Superior temporal gyrus (tissue), 1 donor: ENCODE results near the gene HTR1D.
"Not testable (repeated sequence)": the region's sequence is repeated elsewhere in the genome, so short reads cannot be mapped to it uniquely, and the experiment has no call there.

Experiments used
- DNase-seq: peaks from one replicate; pipeline ENCODE4 v3.0.0-alpha.2; 2016; ENCODE audit errors: extremely low spot score

Gene HTR1D, protein sequence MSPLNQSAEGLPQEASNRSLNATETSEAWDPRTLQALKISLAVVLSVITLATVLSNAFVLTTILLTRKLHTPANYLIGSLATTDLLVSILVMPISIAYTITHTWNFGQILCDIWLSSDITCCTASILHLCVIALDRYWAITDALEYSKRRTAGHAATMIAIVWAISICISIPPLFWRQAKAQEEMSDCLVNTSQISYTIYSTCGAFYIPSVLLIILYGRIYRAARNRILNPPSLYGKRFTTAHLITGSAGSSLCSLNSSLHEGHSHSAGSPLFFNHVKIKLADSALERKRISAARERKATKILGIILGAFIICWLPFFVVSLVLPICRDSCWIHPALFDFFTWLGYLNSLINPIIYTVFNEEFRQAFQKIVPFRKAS

DNA sequence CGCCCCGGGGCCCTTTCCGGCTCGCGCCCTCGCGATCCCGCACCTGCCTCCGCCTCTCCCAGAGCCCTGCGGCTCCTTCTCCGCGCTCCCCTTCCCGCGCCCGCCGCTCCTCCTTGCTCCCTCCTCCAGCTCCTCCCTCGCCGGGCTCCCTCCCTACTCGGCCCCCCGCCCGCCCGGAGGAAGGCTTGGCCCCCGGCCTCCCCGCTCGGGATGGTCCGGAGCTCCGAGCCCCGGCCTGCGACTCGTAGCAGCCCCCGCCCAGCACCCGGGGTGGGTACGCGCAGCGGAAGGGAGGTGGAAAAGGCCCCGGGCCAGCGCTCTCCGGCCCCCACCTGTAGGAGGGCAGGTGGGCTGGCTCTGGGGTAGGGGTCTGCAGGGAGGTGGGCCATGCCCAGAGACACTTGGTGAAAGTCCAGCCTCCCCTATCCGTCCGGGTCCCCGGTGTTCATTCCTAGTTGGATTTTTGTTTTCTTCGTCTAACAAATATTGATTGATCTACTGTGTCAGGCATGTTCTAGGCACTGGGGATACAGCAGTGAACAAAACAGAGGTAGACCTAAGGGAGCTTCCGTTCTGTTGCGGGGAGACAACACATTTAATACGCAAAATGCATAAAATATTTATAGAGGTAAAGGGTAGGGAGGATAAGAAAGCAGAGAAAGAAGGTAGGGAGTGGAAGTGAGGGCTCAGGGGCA, at the start of gene HTR1D:
Gene HTR1D, minus strand, starts transcription at position 82 of the 695 bp plus-strand sequence. CDS start 23,283 bp downstream, outside the sequence.
- no peak for DNase-seq

GRCh38 chr1:23263380-23263887, 46.1 kb upstream of the HTR1D start:
- DNase-seq, result no peak

GRCh38 chr1:23258082-23258481, 40.8 kb upstream of the HTR1D start:
- not testable (repeated sequence) for DNase-seq

GRCh38 chr1:23257371-23257770, 40.1 kb upstream of the HTR1D start:
- DNase-seq, result not testable (repeated sequence)

DNA sequence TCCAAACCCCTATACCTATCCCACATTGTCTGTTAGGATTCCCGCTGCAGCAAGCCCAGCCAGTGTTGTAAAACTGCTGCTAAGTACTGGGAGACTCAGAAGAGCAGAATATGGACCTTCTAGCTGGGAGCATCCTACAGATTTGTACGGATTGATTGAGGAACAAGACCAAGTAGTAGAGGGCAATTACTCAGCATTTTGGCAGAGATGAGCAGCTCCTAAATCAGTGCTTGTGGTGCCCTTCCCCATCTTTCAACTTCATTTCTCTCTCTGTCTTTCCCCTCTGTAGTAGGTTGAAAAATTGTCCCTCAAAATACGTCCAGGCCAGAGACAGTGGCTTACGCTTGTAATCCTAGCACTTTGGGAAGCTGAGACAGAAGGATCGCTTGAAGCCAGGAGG, 37.3 kb upstream of the HTR1D start:
- DNase-seq, result no peak

DNA sequence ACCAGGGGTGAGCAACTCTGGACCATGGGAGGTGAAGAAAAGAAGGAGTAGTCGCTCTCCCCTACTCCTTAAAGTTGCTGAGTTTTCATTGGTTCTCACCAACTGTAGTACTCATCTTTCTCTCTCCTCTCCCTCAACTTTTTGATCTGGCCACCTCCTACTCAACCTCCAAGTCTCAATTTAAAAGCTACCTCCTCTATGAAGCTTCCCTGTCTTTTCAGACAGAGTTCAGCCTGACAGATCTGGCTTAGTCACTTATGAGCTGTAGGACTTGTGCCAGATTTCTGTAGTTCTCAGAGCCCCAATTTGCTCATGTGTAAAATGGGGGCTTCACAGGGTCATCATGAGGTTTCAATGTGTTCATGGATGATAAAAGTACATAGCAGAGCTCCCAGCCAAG, 34.5 kb upstream of the HTR1D start:
- no peak for DNase-seq

DNA sequence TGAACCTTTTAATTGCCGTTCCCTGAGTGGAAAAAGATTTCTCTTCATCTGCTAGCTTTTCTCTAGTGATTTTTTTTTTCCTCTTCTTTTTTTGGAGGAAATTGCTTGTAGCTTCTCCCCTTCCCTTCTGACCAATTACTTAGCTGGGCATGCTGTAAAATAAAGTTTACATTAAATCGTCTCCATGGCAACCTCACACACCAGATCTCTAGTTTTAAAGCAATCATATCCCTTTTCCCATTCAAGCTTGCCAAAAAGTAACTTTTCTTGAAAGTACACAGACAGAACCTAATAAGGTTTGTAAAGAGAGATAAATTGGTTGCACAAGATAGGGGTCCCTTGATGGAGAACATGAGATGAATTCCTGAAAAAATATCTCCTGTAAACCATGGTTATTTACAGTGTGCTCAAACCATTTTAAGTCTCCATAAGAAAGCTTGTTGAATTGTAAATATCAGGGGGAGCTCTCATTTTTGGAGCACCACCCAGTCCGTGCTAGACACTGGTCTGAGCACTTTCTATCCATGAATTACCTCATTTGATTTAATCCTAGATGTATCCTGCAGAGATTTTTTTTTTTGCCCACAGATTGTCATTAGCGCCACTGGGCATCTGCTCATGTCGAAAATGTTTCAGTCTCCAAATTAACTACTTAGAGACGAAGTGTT, 32.6 kb upstream of the HTR1D start:
- no peak for DNase-seq

DNA sequence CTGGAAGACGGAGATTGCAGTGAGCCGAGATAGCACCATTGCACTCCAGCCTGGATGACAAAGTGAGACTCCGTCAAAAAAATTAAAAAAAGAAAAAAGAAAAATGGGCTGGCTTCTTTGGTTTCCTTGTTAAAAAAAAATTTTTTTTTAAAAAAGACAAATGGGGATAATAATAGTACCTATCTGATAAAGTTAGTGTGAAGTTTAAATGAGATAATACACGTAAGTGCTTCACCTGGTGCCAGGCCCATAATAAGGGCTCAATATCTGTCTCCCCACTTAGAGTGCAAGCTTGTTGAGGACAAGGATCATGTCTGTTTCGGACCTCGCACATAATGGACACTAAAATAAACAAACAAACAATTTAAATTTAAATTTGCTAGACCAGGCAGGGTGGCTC, 30.0 kb upstream of the HTR1D start:
- no peak for DNase-seq

- DNase-seq, result no peak
Measured at GRCh38 chr1:23246274-23246673, 29.0 kb upstream of the HTR1D start.

DNA sequence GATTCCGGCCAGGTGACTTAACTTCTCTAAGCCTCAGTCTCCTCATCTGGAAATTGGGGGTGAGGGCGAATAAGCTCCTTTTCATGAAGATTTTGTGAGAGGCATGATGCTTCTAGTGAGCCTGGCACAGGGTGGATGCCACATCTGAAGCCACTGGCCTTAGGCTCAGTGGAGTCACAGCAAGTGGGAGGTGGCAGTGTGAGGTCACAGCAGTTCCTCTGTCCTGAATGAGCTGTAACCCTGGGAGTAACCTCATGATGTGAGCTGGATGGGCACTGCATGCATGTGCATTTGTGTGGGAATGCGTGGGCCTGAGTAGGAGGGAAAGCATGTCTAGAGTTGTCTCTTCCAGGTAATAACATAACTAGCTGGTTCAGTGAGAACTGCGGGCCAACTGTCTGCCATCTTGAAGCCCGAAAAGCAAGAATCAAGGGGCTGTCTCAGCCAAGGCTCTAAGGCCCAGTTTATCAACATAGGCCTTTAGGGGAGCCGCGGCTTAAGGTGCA, 27.0 kb upstream of the HTR1D start:
- DNase-seq, result no peak

- no peak for DNase-seq
Measured at GRCh38 chr1:23242414-23242813, 25.1 kb upstream of the HTR1D start.

DNA sequence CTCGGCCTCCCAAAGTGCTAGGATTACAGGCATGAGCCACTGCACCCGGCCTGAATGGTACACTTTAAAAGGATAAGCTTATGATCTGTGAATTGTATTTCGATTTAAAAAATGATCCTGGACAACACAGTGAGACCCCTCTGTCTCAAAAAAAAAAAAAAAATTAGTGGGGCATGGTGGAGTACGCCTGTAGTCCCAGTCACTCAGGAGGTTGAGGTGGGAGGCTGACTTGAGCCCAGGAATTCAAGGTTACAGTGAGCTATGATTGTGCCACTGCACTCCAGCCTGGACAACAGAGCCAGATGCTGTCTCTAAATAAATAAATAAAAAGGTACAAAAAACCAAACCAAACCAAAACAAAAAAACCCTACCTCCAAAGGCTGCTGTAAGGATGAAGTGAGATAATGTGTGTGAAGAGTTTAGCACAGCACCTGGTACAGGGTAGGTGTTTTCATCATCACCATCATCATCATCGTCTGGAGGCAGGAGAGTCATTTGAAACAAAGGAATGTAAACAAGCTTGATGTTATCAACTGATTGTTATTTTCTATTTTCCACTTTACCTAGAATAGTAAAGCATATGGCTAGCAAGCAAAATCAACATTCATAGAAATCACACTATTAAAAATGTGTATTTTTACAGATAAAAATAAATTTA, 22.5 kb upstream of the HTR1D start:
- no peak for DNase-seq

DNA sequence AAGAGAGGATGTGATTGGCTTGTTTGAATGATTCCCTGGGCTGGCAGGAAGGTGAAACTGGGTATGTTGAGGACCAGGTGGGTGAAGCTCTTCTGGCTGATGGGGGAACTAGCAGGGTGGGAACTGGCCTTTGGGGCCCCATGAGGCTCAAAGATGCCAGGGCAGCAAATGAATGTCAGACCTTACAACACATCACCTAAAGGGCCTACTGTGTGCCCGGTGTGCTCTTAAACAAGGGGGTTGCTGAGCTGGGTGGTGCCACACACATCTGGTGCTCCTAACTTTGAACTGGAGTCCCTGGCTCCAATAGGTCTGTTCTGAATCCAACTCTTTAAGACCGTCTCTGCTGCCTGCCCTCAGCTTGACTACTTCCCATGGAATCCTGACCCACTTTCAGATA, 21.3 kb upstream of the HTR1D start:
- no peak for DNase-seq

DNA sequence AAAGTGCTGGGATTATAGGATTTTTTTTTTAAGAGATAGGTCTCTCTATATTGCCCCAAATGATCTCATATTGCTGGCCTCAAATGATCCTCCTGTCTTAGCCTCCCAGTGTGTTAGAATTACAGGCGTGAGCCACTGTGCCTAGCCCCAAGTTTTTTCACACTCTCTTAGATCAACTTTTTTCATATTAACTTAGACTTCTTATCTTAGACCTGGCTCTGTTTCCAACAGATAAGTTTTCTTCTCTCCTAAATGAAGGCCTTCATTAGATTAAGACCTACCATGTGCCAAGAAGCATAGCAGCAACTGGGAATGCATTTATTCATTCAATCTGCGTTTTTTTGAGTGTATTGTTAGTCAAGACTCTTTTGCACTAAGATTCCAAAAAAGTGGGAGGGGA, 20.2 kb upstream of the HTR1D start:
- DNase-seq, result no peak

- DNase-seq, result no peak
Measured at GRCh38 chr1:23227806-23228205, 10.5 kb upstream of the HTR1D start.

DNA sequence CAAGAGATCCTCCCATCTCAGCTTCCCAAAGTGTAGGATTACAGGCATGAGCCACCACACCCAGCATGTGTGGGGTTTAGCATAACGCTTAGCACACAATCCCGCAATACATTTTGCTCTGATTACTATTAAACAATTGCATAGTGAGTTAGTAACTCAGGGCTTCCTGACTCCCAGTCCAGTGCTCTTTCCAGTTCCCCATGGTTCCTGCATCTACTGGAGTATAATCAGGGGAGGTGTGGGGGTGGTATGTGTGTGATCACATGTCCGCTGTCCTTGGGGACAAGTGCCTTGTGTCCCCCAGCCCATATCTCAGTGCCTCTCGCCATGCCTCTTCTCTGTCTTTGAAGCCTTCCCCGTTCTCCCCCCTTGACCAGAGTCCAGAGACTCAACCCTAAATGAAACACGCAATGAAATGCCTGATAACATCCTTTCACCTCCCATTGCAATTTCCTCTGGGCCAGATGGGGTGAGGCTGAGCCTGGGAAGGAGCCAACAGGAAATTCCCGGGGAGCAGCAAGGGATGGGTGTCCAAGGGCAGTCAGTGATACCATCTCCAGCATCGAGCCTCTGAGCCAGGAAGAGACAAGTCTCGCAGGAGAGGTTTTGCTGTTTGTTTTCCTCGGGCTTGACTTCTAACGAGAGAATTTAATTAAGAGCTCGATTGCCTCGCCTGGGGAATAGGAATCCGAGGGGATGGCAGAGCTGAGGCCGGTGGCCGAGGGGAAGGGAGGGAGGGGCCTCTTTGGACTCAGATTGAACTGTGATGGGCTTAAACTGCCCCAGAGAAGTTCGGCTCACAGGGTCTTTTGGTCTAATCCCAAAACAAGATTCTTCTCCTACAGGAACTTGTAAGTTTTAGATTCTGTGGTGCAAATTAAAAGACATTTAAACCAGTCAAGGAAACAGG, 7.7 kb upstream of the HTR1D start:
- DNase-seq, result no peak

DNA sequence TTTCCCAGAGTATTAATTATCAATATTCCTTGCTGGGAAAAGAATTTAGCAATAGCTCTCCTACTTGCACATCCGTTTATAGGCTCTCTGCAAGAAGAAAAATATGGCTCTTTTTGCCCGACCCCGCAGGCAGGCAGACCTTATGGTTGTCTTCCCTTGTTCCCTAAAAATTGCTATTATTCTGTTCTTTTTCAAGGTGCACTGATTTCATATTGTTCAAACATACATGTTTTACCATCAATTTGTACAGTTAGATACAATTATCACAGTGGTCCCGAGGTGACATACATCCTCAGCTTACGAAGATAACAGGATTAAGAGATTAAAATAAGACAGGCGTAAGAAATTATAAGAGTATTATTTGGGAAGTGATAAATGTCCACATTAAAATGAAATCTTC, 6.7 kb upstream of the HTR1D start:
- not testable (repeated sequence) for DNase-seq

DNA sequence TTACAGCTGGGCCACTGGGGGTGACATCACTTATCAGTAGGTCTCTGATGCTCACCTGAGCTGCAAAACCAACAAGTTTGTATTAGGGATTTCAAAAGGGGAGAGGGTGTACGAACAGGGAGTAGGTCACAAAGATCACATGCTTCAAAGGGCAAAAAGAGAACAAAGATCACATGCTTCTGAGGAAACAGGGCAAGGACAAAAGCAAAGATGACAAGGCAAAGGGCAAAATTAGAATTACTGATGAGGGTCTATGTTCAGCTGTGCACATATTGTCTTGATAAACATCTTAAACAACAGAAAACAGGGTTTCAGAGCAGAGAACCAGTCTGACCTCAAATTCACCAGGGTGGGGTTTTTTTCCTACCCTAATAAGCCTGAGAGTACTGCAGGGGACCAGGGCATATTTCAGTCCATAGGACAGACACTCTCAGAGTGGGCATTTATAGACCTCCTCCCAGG, 6.2 kb upstream of the HTR1D start:
- DNase-seq, result not testable (repeated sequence)

GRCh38 chr1:23222742-23223141, 5.4 kb upstream of the HTR1D start:
- DNase-seq, result no peak

DNA sequence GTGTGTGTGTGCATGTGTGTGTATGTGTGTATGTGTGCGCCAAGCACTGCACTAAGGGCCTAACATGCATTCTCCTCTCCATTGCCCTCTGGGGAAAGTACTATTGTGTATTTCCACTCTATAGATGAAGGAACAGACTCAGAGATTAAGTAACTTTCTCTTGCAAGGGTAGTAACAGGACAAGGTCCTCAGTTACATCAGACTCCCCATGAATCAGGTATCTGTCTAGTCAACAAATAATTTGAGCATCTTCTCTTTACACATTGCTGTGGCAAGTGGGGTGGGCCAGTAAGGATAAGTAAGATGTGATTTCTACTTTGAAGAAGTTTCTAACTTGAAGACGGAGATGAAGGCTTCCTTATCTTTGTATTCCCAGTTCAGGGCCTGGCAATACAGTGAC, 5.0 kb upstream of the HTR1D start:
- DNase-seq, result no peak

- DNase-seq, result no peak
Measured at GRCh38 chr1:23221107-23221506, 3.8 kb upstream of the HTR1D start.
